Activated CD8-positive, alpha-beta memory T cell treated with anti-CD3 and anti-CD28 coated beads, Interleukin-2, amount 50 U/mL, for 4 hours (primary cell): ENCODE results near the gene ITFG2.
"Not testable (repeated sequence)": the region's sequence is repeated elsewhere in the genome, so short reads cannot be mapped to it uniquely, and the experiment has no call there.

ENCODE experiments used
- DNase-seq: peaks from one replicate; pipeline ENCODE4 v3.0.0-alpha.2; 2020

The ITFG2 gene

GRCh38 chr12:2864198-2864597 is 51.7 kb downstream of the ITFG2 start:
- no peak for DNase-seq

GRCh38 chr12:2868986-2869632 is 56.6 kb downstream of the ITFG2 start:
- DNase-seq, result not testable (repeated sequence)
